Measurements from ENCODE around the gene NFAM1. TPM values are rescaled to one million over a fixed set of nuclear protein-coding genes. Genes with fewer than 3 reads are reported as not detected.

The NFAM1 gene
- total and polyA plus RNA-seq, 8 donors, result 0.74 to 28.0 (median 0.95) TPM

GRCh38 chr22:42369250-42370041 lies 62.8 kb downstream of the NFAM1 start:
- H3K27me3 ChIP-seq, result peaks cover 4 to 51% of the 10 kb centered on the region in 2 donors
- ATAC-seq, result peak; percentile 98
- H3K27ac ChIP-seq, result peak overlapping the region in 1 of 2 donors; percentile 60
- peak; percentile 78 to 96 (median 94) for DNase-seq
- peak overlapping the region; percentile 64 to 65 for H3K4me3 ChIP-seq
- H3K36me3 ChIP-seq, result no peaks in the 10 kb centered on the region
- intact Hi-C loops (cut with DNase I), result no loop called here
- H3K9me3 ChIP-seq, result no peaks in the 10 kb centered on the region
- H3K4me1 ChIP-seq, result peaks cover 4 to 34% of the 10 kb centered on the region in 2 donors
- TF ChIP-seq CTCF (IDR thresholded peaks at IDR 0.05), result no peak

GRCh38 chr22:42368379-42369249 lies 63.6 kb downstream of the NFAM1 start:
- ATAC-seq (peak; percentile 21), DNase-seq (peak in 2 of 4 donors; percentile 55 to 86)
- Histone ChIP-seq H3K36me3 (no peaks in the 10 kb centered on the region), H3K27ac (no peak overlapping the region), H3K27me3 (peaks cover 4 to 59% of the 10 kb centered on the region in 2 donors), H3K9me3 (no peaks in the 10 kb centered on the region), H3K4me3 (peak overlapping the region; percentile 64 to 65), H3K4me1 (peaks cover 4 to 33% of the 10 kb centered on the region in 2 donors)
- no peak for TF ChIP-seq CTCF (IDR thresholded peaks at IDR 0.05)
- intact Hi-C loops (cut with DNase I), result no loop called here

GRCh38 chr22:42367980-42368378 lies 64.2 kb downstream of the NFAM1 start:
- Histone ChIP-seq H3K4me3 (peak overlapping the region; percentile 64 to 65), H3K27ac (no peak overlapping the region), H3K4me1 (peaks cover 4 to 33% of the 10 kb centered on the region in 2 donors), H3K9me3 (no peaks in the 10 kb centered on the region), H3K36me3 (no peaks in the 10 kb centered on the region), H3K27me3 (peaks cover 4 to 63% of the 10 kb centered on the region in 2 donors)
- DNase-seq (no peak), ATAC-seq (no peak)
- no peak for TF ChIP-seq CTCF (IDR thresholded peaks at IDR 0.05)
- intact Hi-C loops (cut with DNase I), result no loop called here

GRCh38 chr22:42366806-42367581 lies 65.2 kb downstream of the NFAM1 start:
- no peaks in the 10 kb centered on the region for H3K9me3 ChIP-seq
- no peaks in the 10 kb centered on the region for H3K36me3 ChIP-seq
- H3K4me1 ChIP-seq, result peaks cover 4 to 33% of the 10 kb centered on the region in 2 donors
- no peak overlapping the region for H3K4me3 ChIP-seq
- no peak for TF ChIP-seq CTCF (IDR thresholded peaks at IDR 0.05)
- H3K27me3 ChIP-seq, result peaks cover 4 to 70% of the 10 kb centered on the region in 2 donors
- no peak overlapping the region for H3K27ac ChIP-seq
- DNase-seq, result no peak
- no peak for ATAC-seq
- intact Hi-C loops (cut with DNase I), result no loop called here
